Brain pericyte (primary cell): ENCODE data around the gene NBPF12.
A peak's percentile ranks its signal among the peaks of the same experiment; 100 is the strongest.
"Not testable (repeated sequence)": the region's sequence is repeated elsewhere in the genome, so short reads cannot be mapped to it uniquely, and the experiment has no call there.

Experiments
- DNase-seq: peaks from one replicate; pipeline ENCODE4 v3.0.0-alpha.2; 2012; ENCODE audit warnings: low read depth, low spot score

The NBPF12 gene

GRCh38 chr1:146938242-146938902 lies at the start of gene NBPF12:
TSS of gene NBPF12 (plus strand) at chr1:146938324. CDS start at chr1:146960144, 21,820 bp downstream.
- peak; percentile 16 for DNase-seq

DNA sequence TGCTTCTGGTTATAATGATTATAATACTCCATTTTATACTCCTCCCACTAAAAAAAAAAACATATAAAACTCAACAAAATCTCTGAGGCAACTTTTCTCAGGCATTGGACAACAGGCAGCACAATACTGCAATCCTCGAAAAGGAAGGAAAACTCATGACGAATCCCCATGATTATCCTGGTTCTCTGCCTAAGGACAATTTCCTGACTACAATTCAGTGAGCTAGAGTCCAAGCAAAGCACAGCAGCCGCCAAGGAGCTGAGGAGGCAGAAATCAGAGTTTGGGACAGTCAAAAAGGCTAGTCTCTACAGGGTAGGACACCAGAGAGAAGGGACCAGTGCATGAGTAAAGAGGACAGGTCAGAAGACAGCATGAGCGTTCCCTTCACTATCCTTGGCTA lies 46.8 kb upstream of the NBPF12 start:
- DNase-seq: not testable (repeated sequence)

GRCh38 chr1:146892331-146892730 lies 45.8 kb upstream of the NBPF12 start:
- DNase-seq: not testable (repeated sequence)

DNA sequence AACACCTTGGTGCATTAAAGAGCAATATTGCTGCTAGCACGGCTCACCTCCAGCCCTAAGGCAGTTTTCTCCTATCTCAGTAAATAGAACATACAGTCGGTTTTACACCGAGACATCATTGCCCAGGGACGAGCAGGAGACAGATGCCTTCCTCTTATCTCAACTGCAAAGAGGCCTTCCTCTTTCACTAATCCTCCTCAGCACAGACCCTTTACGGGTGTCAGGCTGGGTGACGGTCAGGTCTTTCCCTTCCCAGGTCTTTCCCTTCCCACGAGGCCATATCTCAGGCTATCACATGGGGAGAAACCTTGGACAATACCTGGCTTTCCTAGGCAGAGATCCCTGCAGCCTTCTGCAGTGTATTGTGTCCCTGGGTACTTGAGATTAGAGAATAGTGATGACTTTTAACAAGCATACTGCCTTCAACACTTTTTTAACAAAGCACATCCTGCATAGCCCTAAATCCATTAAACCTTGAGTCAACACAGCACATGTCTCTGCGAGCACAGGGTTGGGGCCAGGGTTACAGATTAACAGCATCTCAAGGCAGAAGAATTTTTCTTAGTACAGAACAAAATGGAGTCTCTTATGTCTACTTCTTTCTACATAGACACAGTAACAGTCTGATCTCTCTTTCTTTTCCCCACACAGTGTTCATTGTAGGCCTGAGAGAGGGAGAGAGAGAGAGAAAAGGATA lies 30.4 kb upstream of the NBPF12 start:
- not testable (repeated sequence) for DNase-seq

DNA sequence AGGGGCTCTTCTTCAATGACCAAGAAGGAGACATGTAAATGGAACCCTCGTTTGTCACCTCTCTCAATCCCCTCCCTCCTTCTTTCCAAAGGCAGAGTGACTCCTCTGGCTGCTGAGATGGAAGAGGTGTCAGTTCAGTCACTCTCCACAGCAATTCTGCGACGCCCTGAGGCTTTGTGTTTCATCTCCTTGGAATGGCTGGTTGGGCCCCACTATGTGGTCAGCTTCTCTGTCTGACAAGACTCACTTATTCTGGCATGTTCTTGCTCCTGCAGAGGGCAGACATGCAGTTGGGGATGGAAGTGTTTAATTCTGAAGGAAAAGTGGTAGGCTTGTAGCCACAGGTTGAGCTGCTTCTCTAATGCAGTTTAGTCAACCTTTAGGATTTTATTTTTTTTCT lies 25.1 kb upstream of the NBPF12 start:
- DNase-seq: not testable (repeated sequence)

DNA sequence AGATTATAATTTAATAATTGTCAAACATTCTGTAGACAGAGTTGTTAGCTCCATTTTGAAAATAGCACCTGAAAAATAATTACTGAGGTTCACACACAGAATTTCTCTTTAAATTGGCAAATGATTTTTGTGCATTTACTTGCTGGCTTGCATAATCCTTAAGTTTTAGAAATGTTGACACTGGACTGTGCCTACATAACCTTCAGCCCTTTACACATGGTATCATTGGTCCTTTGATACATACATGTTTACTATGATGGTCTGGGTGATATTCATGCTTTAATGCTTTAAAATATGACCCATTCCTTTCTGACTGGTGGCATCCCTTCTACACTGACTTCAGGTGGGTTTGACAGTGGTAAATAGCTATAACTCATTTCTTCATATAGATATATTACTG lies 17.3 kb upstream of the NBPF12 start:
- DNase-seq: not testable (repeated sequence)

- not testable (repeated sequence) for DNase-seq
Observed at GRCh38 chr1:146922614-146923013, 15.5 kb upstream of the NBPF12 start.

- not testable (repeated sequence) for DNase-seq
Observed at GRCh38 chr1:146924106-146924505, 14.0 kb upstream of the NBPF12 start.

DNA sequence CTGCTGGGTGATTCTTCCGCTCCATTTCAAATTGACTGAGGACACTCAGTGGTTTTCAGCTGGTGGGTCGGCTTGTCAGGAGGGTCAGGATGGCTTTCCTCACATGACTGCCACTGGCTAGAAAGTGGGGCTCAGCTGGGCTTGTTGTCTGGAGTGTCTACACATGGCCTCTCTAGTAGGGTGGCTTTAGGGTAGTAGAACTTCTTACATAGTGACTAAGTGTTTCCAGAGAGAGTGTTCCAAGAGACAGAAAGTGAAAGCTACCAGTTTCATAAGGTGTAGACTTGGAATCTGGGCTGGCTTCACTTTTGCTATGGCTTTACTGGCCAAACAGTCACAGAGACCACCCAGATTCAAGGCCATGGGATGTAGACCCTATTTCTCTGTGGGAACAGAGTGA lies 11.7 kb upstream of the NBPF12 start:
- not testable (repeated sequence) for DNase-seq

GRCh38 chr1:146930225-146930624 lies 7.9 kb upstream of the NBPF12 start:
- DNase-seq: not testable (repeated sequence)

- not testable (repeated sequence) for DNase-seq
Observed at GRCh38 chr1:146934390-146935223, 3.5 kb upstream of the NBPF12 start.

DNA sequence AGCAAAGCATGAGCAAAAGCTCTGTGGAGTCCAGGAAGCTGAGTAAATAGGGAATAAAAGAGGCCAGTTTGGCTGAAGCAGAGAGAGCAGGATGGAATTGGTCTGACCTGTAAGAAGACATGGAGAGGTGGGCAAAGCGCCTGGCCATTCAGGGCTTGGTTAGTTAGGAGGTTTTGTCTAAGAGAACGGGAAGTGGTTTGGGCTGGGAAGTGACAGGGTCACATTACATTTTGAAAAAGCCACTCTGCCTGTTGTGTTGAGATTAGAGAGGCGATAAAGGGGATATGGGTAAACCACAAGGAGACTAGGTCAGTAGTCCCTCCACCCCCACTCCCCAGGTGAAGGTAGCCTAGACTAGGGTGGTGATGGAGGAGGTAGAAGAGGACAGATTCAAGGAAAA lies 662 bp upstream of the NBPF12 start:
- DNase-seq: not testable (repeated sequence)

DNA sequence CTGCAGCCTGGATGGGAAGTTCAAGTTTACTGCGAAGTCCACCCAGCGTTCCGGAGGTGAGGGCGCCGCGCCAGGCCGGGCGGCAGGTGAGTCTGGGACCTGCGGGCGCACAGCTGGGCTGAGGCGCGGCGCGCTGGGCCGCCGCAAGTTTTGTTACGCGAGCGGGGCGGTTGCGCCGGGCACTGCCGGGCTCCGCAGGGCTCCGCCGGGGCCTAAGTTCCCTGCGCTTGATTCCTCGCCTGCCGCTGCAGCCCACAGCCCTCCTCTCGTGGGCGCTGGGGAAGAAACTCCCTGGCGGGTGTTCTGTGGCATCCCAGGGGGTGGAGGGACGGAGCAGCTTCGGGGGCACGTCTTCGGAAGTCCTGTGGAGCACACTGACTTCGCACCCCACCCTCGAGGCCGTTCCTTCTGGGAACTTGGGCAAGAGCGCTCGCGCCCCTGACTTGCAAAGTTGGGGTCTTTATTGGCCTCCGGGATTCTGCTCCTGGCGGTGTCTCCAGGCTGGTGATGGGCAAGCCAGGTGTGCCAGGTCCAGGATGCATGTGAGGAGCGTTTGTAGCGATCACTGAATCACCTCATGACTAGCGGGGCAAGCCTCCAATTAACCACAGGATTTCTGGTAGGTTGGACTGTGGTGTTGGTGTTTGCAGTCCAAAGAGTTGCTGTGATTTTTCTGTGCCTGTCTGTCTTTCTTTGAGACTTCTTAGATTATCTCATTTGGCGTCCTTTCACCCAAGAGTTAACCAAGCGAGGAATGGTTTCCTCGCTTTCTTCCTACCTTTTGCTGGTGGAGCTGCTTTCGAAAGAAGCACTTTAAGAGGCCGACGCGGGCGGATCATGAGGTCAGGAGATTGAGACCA lies 1.0 kb downstream of the NBPF12 start:
- not testable (repeated sequence) for DNase-seq

- DNase-seq: not testable (repeated sequence)
Observed at GRCh38 chr1:146940293-146940692, 2.2 kb downstream of the NBPF12 start.

DNA sequence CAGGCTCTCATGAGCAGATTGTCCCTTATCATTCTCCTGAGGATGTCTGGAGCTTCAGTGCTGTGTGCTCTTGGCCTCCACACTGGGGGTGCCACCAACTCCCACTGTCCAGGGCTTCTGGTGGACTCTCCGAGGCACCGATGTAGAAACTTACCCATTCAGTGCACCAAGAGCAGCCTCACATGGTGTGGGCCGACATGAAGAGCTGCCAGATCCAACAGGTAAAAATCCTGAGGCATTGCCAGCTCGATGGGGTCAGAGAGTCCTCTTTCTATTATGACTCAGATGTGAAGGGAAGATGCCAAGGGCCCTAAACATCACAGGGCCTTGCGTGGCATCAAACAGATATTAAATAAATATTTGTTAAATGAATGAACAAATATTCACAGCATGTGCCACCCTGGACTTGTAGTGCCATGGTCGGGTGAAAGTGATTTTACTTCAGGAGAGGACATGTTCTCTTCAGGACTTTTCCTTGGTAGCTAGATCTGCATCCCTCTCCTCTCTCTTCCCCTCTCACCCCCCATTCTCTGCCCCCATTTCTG lies 5.3 kb downstream of the NBPF12 start:
- not testable (repeated sequence) for DNase-seq

DNA sequence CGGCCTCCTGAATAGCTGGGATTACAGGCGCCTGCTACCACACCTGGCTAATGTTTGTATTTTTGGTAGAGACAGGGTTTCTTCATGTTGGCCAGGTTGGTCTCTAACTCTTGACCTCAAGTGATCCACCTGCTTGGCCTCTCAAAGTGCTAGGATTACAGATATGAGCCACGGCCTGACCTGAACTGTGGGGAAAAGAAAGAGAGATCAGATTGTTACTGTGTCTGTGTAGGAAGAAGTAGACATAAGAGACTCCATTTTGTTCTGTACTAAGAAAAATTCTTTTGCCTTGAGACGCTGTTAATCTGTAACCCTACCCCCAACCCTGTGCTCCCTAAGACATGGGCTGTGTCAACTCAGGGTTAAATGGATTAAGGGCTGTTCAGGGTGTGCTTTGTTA lies 10.0 kb downstream of the NBPF12 start:
- not testable (repeated sequence) for DNase-seq

GRCh38 chr1:146964340-146964739 lies 26.2 kb downstream of the NBPF12 start:
- DNase-seq: not testable (repeated sequence)

- not testable (repeated sequence) for DNase-seq
Observed at GRCh38 chr1:146966351-146966750, 28.2 kb downstream of the NBPF12 start.

GRCh38 chr1:146970656-146971055 lies 32.5 kb downstream of the NBPF12 start:
- DNase-seq: not testable (repeated sequence)

- not testable (repeated sequence) for DNase-seq
Observed at GRCh38 chr1:146972681-146973080, 34.6 kb downstream of the NBPF12 start.

DNA sequence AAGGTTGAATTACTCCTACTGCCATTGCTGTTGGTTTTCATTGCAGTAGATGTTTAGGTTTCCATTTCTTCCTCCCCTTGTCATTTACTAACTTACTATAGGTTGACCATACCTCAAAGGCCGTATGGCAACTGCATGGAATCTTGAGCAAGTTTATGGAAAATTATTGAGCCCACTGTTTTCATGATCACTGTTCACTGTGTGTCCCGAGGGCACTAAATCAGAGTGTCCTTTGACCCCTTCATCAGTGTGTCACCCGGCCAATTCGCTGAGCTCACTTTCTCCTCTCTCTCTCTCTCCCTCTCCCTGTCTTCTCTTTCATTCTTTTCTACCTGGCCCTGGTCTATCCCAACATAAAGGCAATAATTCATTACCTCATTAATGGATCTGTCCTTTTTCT lies 47.7 kb downstream of the NBPF12 start:
- DNase-seq: not testable (repeated sequence)
